AG04449 (cell line): ENCODE data around the gene PAX5.
"Not testable (repeated sequence)": the region's sequence is repeated elsewhere in the genome, so short reads cannot be mapped to it uniquely, and the experiment has no call there.

Source experiments
- CTCF ChIA-PET: fragments of 350-600 bp; formaldehyde crosslinking; extraction: SDS; loops from one replicate; lab custom pipeline; 2021; ENCODE audit warnings: antibody characterized with exemption; lab: Yijun Ruan, JAX
- POLR2A ChIA-PET: fragments of 400-600, 350-600 bp; formaldehyde crosslinking; extraction: SDS; loops from one replicate; lab custom pipeline; 2020; ENCODE audit warnings: antibody characterized with exemption, inconsistent platforms; lab: Yijun Ruan, JAX
- DNase-seq: peaks from one replicate; pipeline ENCODE4 v3.0.0-alpha.2; 2010; ENCODE audit warnings: low read depth, low spot score
- H3K4me3 ChIP-seq: 2 replicates; pipeline ENCODE4 v1.5.1; 2011; ENCODE audit warnings: low read depth, mild to moderate bottlenecking, control low read depth, low read length
- CTCF ChIP-seq: IDR thresholded peaks from one replicate; pipeline ENCODE4 v1.5.1; 2011; ENCODE audit warnings: mild to moderate bottlenecking, moderate library complexity, low read length, control low read depth, inconsistent platforms; ENCODE audit not compliant: insufficient read depth; ENCODE audit errors: missing control alignments

PAX5 gene

GRCh38 chr9:37033682-37034304 is at the start of gene PAX5:
Gene PAX5, minus strand, starts transcription at chr9:37034268. Its CDS starts 237 bp downstream, at chr9:37034031.
- ChIA-PET CTCF (no interaction called here), POLR2A (no interaction called here)
- H3K4me3 ChIP-seq = no peak within 1 kb of the TSS
- no peak for DNase-seq
- TF ChIP-seq CTCF = no peak

GRCh38 chr9:37083654-37084053 is 49.6 kb upstream of the PAX5 start:
- ChIA-PET POLR2A (no interaction called here), CTCF (no interaction called here)
- TF ChIP-seq CTCF = no peak

GRCh38 chr9:37082214-37082765 is 48.2 kb upstream of the PAX5 start:
- POLR2A ChIA-PET = no interaction called here
- DNase-seq = no peak
- no peak overlapping the region for H3K4me3 ChIP-seq
- CTCF ChIA-PET = interaction anchor here (1.0 to 1.5 kb wide), 2 partner anchors 46 to 209 kb away, joined by 3 to 4 read pairs; no protein-coding TSS in a partner anchor
- no peak for TF ChIP-seq CTCF

More at GRCh38 chr9:37083654-37084053, 49.6 kb upstream of the PAX5 start:
- no peak for DNase-seq
- H3K4me3 ChIP-seq = no peak overlapping the region

- CTCF ChIA-PET = interaction anchor here (1.0 to 1.2 kb wide), 2 partner anchors 15 to 208 kb away, joined by 3 read pairs; no protein-coding TSS in a partner anchor
- DNase-seq = not testable (repeated sequence)
Observed at GRCh38 chr9:37081507-37081906, 47.4 kb upstream of the PAX5 start.

GRCh38 chr9:37080165-37080628 is 46.1 kb upstream of the PAX5 start:
- ChIA-PET CTCF (interaction anchor here (0.8 to 1.0 kb wide), 2 partner anchors 11 to 329 kb away, joined by 3 read pairs; no protein-coding TSS in a partner anchor), POLR2A (interaction anchor here (0.6 to 1.3 kb wide), 2 partner anchors 24 to 120 kb away, joined by 3 read pairs; no protein-coding TSS in a partner anchor)
- H3K4me3 ChIP-seq = peak overlapping the region; percentile 91
- DNase-seq = not testable (repeated sequence)

More at GRCh38 chr9:37081507-37081906, 47.4 kb upstream of the PAX5 start:
- POLR2A ChIA-PET, H3K4me3 ChIP-seq: not testable (repeated sequence)

GRCh38 chr9:37079370-37080164 is 45.5 kb upstream of the PAX5 start:
- no peak for TF ChIP-seq CTCF
- peak overlapping the region; percentile 91 for H3K4me3 ChIP-seq
- ChIA-PET CTCF (interaction anchor here (0.6 to 1.5 kb wide), 3 partner anchors 82 to 250 kb away, joined by 3 read pairs; no protein-coding TSS in a partner anchor), POLR2A (interaction anchor here (0.6 to 1.3 kb wide), 2 partner anchors 25 to 121 kb away, joined by 3 read pairs; no protein-coding TSS in a partner anchor)
- DNase-seq = peak; percentile 28

GRCh38 chr9:37074790-37075189 is 40.7 kb upstream of the PAX5 start:
- CTCF ChIA-PET, DNase-seq, H3K4me3 ChIP-seq, POLR2A ChIA-PET: not testable (repeated sequence)
